Medulla oblongata (tissue), 1 donor: ENCODE results near the gene MAGIX.
"Not testable (repeated sequence)": the region's sequence is repeated elsewhere in the genome, so short reads cannot be mapped to it uniquely, and the experiment has no call there.

Experiments used
- DNase-seq: peaks from one replicate; pipeline ENCODE4 v3.0.0-alpha.2; 2015; ENCODE audit errors: extremely low spot score

Gene MAGIX

GRCh38 chrX:49160908-49161307 is 1.6 kb upstream of the MAGIX start:
- no peak for DNase-seq

DNA sequence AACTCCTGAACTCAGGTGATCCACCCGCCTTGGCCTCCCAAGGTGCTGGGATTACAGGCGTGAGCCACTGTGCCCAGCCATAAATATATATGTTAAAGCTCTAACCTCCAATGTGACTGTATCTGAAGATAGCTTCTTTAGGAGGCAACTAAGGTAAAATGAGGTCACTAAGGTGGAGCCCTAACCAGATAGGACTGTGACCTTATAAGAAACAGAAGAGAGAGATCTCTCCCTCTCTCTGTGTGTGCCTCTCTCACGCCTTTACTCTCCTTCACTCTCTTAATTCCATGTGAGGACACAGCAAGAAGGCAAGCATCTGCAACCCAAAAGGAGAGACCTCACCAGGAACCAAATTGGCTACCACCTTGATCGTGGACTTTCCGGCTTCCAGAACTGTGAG is 926 bp upstream of the MAGIX start:
- DNase-seq: no peak

GRCh38 chrX:49163555-49164419 is 1.2 kb downstream of the MAGIX start:
- peak; percentile 89 for DNase-seq

- DNase-seq: no peak
Measured at GRCh38 chrX:49164589-49165360, 2.2 kb downstream of the MAGIX start.

DNA sequence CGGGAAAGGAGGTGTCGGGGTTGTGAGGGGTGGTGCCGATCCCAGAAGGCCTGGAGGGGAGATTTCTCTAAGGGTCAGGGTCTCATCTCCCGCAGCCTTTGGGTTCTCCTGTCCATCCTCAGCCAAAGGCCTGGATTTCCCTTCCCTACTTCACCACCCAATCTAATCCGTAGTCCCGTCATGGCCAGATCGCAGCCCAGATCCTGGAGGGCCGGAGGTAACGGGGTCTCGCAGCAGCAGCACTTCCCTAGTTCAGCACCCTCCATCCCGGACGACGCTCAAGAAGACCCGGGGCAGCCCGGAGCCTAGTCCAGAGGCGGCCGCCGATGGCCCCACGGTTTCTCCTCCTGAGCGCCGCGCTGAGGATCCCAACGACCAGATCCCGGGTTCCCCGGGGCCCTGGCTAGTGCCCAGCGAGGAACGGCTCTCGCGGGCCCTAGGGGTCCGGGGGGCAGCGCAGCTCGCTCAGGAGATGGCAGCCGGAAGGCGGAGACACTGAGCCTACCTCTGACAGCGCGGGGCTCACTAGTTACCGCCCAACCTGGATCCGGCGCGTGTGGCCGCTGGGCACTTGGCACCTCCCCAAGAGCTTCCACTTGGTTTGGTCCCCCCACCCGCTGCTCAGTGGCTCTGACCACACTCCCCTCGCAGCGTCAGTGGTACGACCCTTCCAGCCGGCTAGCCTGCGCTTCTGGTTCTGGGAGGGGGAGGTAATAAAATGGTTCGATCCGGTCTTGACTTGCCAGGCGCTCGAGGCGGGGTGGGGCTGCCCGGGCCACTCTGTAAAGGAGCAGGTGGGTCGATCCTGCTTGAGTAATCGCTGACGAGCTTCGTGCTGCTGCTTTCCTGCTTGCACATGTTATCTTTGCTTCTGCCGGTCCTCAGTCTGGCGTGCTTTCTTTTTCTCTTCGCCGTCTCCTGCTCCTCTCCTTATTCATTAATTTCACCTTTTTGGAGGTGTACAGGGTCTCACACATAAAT is 3.6 kb downstream of the MAGIX start:
- peak; percentile 67 for DNase-seq

DNA sequence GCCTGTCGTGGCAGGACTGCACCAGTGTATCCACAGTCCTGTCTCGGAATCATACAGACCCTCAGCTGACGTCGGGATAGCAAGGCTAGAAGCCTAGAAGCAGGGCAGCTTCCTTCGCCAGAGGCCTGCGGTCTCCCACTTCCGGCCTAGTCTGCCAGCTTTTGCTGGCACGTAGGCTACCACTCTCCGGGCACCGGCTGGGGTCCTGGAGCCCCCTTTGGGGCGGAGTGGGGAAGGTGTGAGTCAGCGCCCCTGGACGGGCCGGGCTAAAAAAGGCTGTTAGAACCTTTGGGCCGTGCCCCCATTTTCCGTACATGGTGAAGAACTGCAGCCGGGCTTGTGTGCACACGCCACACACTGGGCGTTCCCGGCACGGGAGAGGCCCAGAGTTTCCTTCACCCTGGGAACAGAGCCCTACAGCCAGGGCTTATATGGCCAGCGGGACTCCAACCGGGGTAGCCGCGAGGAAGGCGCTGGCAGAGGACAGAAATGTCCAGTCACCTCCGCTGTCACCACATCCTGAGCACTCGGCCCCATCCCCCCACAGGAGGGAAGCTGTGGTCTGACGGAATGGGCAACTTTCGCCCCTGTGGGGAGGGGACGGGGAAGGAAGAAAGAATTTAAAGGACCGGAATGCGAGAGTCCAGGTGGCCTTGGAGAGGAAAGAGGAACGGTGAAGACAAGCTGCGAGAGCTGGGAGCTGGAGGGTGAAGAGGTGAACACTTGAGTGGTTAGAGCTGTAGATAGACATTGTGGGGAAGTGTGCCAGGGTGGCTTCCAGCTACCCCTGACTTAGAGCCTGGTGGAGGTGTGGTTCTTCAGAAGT is 4.6 kb downstream of the MAGIX start:
- peak; percentile 46 for DNase-seq

DNA sequence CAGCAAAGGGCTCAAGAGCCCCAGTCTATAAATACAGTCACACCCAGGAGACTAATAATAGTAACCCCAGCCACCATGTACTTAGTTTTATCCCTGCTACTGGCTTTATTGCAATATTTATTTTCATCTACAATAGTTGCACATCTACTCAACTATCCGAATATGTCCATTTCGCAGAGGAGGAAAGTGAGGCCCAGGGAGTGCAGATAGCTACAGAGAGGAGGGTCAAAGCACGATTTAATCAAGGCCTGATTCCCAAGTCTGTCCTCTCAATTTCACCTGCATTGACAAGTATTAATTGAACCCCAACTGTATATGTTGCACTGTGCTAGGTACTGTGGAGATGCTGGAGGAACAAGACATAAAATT is 5.2 kb downstream of the MAGIX start:
- DNase-seq: no peak

GRCh38 chrX:49171752-49172279 is 9.3 kb downstream of the MAGIX start, which contains the start of gene PLP2:
Gene PLP2 (plus strand): TSS chrX:49171898. CDS start chrX:49172001, 103 bp downstream.
- no peak for DNase-seq

DNA sequence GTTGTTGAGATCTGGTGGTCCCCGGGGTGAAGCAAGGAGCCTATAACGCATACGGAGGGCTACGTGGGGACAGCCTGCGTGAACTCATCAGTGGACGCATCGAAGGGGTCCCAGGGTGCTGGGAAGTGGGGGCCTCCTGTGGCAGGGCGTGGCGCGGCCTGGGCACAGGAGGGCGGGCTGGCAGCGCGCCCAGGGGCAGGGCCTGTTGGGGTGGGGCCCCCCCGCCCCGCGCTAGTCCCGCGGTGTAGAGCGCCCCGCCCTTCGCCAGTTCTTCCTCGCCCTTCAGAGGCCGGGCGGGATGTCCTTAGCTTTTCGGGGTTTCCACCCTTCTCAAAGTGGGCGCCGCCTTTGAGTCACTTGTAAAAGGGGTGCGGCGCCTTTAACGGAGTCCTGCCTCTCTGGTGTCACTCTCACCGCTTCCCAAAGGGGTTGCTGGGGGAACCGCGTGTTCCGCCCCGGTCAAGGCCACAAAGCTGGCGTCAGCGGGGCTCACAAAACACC is 9.8 kb downstream of the MAGIX start:
- peak; percentile 55 for DNase-seq

- DNase-seq: not testable (repeated sequence)
Measured at GRCh38 chrX:49173544-49173943, 11.0 kb downstream of the MAGIX start.

- DNase-seq: no peak
Measured at GRCh38 chrX:49174723-49175122, 12.2 kb downstream of the MAGIX start.

- no peak for DNase-seq
Measured at GRCh38 chrX:49175435-49176274, 13.1 kb downstream of the MAGIX start.

DNA sequence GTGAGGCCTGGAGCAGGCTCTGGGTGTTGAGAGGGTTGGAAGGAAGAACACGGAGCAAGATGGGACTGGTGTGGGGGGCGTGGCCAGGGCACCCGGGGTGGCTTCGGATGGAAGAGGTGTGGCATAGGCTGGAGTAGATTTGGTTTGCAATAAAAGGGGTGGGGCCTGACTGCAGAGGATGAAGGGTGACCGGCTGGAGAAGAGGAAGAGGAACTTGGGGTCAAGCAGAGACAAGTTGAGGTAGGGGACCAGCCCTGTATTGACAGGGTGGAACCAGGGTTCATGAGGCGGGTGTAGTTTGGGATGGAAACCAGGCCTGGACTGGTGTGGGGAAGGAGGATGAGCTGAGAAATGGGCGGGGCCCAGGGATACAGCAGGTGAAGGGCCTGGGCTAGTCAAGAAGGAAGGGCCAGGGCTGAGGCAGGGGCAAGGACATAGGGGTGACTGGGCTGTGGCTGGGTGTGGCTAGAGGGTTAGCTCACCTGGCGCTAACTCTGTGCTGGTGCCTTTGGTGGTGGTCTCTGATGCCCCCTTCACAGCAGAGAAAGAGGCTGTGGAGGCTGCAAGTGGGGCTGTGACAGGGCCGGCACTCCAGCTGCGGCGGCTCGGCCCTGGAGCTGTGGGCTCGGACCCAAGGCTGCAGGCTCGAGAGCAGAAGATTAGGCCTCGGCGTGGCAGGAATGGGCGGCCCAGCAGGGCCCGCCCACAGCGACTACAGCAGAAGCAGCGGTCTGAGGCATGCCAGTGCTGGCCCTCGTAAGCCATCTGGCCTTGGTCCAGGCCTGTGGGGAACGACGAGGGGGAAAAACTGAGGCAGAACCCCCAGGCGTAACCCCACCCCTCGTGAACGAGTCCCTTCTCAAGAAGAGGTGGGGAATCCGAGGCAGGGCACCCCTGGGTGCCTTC is 14.1 kb downstream of the MAGIX start:
- DNase-seq: no peak

DNA sequence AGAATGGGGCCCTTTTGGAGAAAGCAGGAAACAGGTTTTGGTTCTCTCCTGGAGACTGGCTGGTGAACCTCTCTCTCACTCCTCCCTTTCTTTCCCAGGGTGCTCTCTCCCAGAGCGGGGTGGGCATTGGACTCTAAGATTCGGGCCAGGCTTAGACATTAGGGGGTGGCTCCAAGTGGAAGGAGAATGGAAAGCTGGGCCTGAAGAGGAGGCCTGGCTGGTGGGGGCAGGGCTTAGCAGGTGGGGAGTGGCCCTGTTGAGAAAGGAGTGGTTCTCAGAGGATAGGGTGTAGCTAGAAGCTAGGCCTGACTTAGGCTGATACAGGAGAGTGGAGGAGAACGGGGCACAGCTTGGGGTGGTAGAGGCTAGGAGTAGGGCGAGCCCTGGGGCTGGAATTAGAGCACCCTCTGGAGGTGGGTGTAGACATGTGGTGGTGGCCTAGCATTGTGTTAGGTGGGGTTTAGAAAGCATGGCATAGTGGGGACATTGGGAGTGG is 14.8 kb downstream of the MAGIX start:
- DNase-seq: no peak

- no peak for DNase-seq
Measured at GRCh38 chrX:49177873-49178480, 15.4 kb downstream of the MAGIX start.

GRCh38 chrX:49178537-49178936 is 16.0 kb downstream of the MAGIX start:
- DNase-seq: no peak

- DNase-seq: no peak
Measured at GRCh38 chrX:49179358-49179757, 16.8 kb downstream of the MAGIX start.
